ENCODE data around the gene CIAO1.
"Not testable (repeated sequence)": the region's sequence is repeated elsewhere in the genome, so short reads cannot be mapped to it uniquely, and the experiment has no call there.

Gene CIAO1

DNA sequence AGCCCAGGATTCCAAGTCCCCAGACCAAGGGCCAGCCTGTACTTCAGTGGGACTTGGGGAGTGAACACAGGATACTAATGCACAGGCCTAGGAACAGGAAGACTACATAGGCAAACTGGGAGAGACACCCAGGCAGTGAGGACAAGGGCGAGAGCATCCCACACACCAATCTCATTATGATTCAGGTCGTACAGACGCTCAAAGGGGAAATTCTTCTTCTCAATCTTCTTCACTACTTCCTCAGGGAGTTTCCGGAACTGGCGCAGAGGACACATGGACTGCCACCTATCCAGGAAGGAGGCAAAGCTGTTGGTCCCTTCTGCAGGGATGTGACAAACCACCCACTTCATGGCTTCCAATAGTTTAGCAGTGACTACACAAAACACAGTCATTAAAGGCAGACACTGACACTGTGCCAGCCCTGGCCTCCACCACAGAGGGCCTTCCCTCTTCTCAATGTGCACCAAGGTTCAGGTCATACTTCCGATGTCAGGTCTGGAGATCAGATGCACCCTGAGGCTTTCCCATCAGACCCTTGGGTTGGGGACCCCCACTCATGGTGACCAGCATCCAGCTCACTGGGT, 21.3 kb downstream of the CIAO1 start:
- no peak for DNase-seq

- DNase-seq = no peak
These were observed 25.7 kb downstream of the CIAO1 start for GRCh38 chr2:96291751-96292150.

DNA sequence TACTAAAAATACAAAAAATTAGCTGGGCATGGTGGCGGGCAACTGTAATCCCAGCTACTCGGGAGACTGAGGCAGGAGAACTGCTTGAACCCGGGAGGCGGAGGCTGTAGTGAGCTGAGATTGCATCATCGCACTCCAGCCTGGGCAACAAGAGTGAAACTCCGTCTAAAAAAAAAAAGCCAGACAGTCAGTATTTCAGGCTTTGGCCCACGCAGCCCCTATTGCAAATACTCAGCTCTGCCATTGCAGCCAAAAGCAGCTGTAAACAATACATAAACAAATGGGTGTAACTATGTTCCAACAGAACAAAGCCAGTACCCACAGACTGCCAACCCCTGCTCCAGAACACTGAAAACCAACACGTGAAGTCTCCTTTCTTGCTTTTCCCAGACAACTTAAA, 28.2 kb downstream of the CIAO1 start:
- not testable (repeated sequence) for DNase-seq

- no peak for DNase-seq
These were observed 30.9 kb downstream of the CIAO1 start for GRCh38 chr2:96296925-96297324.

GRCh38 chr2:96301865-96302264, 35.8 kb downstream of the CIAO1 start:
- no peak for DNase-seq

DNA sequence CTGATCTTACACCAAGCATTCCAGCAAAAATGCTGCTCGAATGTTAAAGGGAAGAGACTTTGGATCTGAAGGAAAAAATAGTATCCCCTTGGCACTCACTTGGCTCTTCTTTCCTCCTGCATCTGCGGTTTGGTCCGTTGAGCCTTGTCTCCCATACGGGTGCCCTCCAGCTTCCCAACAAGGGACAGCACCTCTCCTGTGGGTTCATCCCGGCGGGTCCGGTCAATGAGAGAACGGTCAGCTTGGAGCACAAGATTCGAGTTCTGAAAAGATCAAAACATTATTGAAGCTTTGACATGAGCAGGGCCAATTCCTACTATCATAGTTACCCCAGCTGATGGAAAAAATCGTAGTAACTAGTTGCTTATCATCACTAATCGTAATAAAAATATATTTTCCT, 38.6 kb downstream of the CIAO1 start:
- no peak for DNase-seq

GRCh38 chr2:96305091-96305978, 39.3 kb downstream of the CIAO1 start, which contains the start of gene SNRNP200:
TSS of gene SNRNP200 (minus strand) at chr2:96305546. CDS start at chr2:96305437, 109 bp downstream.
- peak; percentile 81 for DNase-seq

GRCh38 chr2:96305979-96306308, 39.9 kb downstream of the CIAO1 start:
- DNase-seq = no peak

- no peak for DNase-seq
These were observed 40.3 kb downstream of the CIAO1 start for GRCh38 chr2:96306370-96306769.

GRCh38 chr2:96308248-96308647, 42.2 kb downstream of the CIAO1 start:
- no peak for DNase-seq

GRCh38 chr2:96315005-96315399, 49.0 kb downstream of the CIAO1 start:
- no peak for DNase-seq

- DNase-seq = no peak
These were observed 49.5 kb downstream of the CIAO1 start for GRCh38 chr2:96315400-96316071.

GRCh38 chr2:96316999-96317398, 51.0 kb downstream of the CIAO1 start:
- no peak for DNase-seq

DNA sequence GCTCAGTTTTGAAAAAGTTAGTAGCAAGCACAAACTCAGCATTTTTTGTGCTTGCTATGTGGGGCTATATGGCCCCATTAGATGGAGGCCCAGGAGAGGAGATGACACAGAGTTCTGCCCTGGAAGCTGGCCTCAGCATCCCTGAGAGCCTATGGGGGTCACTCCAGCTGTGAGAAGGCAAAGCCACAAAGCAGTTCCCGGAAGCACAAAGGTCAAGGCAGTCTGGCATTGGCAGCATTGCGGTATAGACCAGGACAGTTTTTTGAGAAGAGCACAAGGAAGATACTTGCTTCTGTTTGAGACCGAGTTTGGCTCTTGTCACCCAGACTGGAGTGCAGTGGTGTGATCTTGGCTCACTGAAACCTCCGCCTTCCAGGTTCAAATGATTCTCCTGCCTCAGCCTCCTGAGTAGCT, 51.6 kb downstream of the CIAO1 start:
- no peak for DNase-seq

GRCh38 chr2:96318723-96319122, 52.7 kb downstream of the CIAO1 start:
- DNase-seq = no peak

DNA sequence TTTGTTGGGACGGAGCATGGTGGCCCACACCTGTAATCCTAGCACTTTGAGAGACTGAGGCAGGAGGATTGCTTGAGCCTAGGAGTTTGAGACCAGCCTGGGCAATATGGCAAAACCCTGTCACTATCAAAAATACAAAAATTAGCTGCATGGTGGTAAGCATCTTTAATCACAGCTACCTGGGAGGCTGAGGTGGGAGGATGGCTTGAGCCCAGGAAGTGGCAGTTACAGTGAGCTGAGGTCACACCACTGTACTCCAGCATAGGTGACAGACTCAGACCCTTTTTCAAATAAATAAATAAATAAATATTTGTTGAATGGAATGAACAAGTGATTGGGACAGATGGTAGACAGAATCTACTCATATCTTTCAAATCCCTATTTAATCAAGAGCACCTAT, 53.4 kb downstream of the CIAO1 start:
- no peak for DNase-seq

- no peak for DNase-seq
These were observed 54.3 kb downstream of the CIAO1 start for GRCh38 chr2:96320326-96320725.

GRCh38 chr2:96320728-96321622, 55.0 kb downstream of the CIAO1 start:
- DNase-seq = no peak

Data from DMS 273 treated with DMSO at 0.1 percent for 48 hours (cell line).